Measurements from ENCODE around the gene CTCFL. TPM values are rescaled to one million over a fixed set of nuclear protein-coding genes. Genes with fewer than 3 reads are reported as not detected.

CTCFL gene
- total and polyA plus RNA-seq, 2 of the 13 experiments (the other 11 are each of a cell fraction or from before 2014, with no cell fraction given), result 0.04 TPM; not detected in 1

- H2AFZ ChIP-seq (ENCODE audit: low read length), result no peak overlapping the region
- H3K9ac ChIP-seq (ENCODE audit: insufficient read depth, low read depth, low read length), result no peak overlapping the region
- no peaks in the 10 kb centered on the region for H4K20me1 ChIP-seq (ENCODE audit: insufficient read depth, low read length)
- no peak overlapping the region for H3K4me2 ChIP-seq (ENCODE audit: low read depth, low read length)
- no peaks in the 10 kb centered on the region for H3K36me3 ChIP-seq (replicated peaks in 1 of 2; ENCODE audit: control insufficient read depth in 1 of 2, insufficient read depth in 2 of 2, low read length in 2 of 2)
- POLR2A ChIA-PET, result no interaction called here
- H3K27me3 ChIP-seq (ENCODE audit: control insufficient read depth in 1 of 2, insufficient read depth in 2 of 2, low read length in 2 of 2), result peaks cover 3 to 70% of the 10 kb centered on the region in 2 experiments; a peak in 4 of 5 replicates
- FAIRE-seq (no peak), ATAC-seq (peak; percentile 25; the same call in 2 of the 3 replicates), DNase-seq (ENCODE audit: low spot score) (no peak)
- H3K27ac ChIP-seq (ENCODE audit: extremely low read length, insufficient read depth, low read length), result no peak overlapping the region
- no peaks in the 10 kb centered on the region for H3K9me3 ChIP-seq (ENCODE audit: low read length)
- in situ Hi-C loops (cut with HindIII; ENCODE audit: extremely low pct_ligation_motif_present, low pct_unique_long_range_greater_than_20kb) (no loop called here), intact Hi-C loops (cut with micrococcal nuclease; ENCODE audit: unreplicated experiment) (no loop called here)
- H3K4me1 ChIP-seq (ENCODE audit: insufficient read depth, low read length), result no peaks in the 10 kb centered on the region
- TF ChIP-seq KDM5A (IDR thresholded peaks at IDR 0.05; ENCODE audit: borderline replicate concordance, low read length) (no peak), ELF1 (CRISPR knock-in tag; IDR thresholded peaks at IDR 0.05) (no peak), PLRG1 (conservative IDR thresholded peaks at IDR 0.05) (no peak), ZNF232 (CRISPR knock-in tag; IDR thresholded peaks at IDR 0.05; ENCODE audit: borderline replicate concordance) (no peak), KLF13 (CRISPR knock-in tag; IDR thresholded peaks at IDR 0.05) (no peak)
- CTCF ChIA-PET (ENCODE audit: low intra/inter-chr PET ratio, low total read pairs), result no interaction called here
- no peaks in the 10 kb centered on the region for H3K79me2 ChIP-seq (ENCODE audit: insufficient read depth, low read length)
- WGBS (ENCODE audit: low lambda C conversion rate), result 8% methylated on average over 9 of the region's 9 CpGs
- no peak overlapping the region for H3K4me3 ChIP-seq (replicated peaks in 1 of 3; ENCODE audit: insufficient read depth in 1 of 3, low read depth in 2 of 3, low read length in 3 of 3)
- no TSS peak for BruUV-seq (replicated peaks)
These were observed 54.8 kb downstream of the CTCFL start for GRCh38 chr20:57470212-57470522.

GRCh38 chr20:57469418-57470211 lies 55.3 kb downstream of the CTCFL start:
- Histone ChIP-seq H3K4me2 (ENCODE audit: low read depth, low read length) (no peak overlapping the region), H3K27me3 (ENCODE audit: control insufficient read depth in 1 of 2, insufficient read depth in 2 of 2, low read length in 2 of 2) (peaks cover 3 to 65% of the 10 kb centered on the region in 2 experiments; a peak in 4 of 5 replicates)
- CTCF ChIA-PET (ENCODE audit: low intra/inter-chr PET ratio, low total read pairs), result no interaction called here
- TF ChIP-seq CEBPZ (IDR thresholded peaks at IDR 0.05; ENCODE audit: low read length), result no peak
- no peak for TF ChIP-seq HNRNPLL (IDR thresholded peaks at IDR 0.05; ENCODE audit: low read depth, low read length, poor library complexity, severe bottlenecking)
- TF ChIP-seq ZEB1 (IDR thresholded peaks at IDR 0.05; ENCODE audit: insufficient replicate concordance, low read depth), result no peak
- TF ChIP-seq MZF1 (CRISPR knock-in tag; IDR thresholded peaks at IDR 0.05; ENCODE audit: borderline replicate concordance), result no peak
- no peak for TF ChIP-seq ZNF546 (CRISPR knock-in tag; conservative IDR thresholded peaks at IDR 0.05)
- no peak for TF ChIP-seq HES4 (CRISPR knock-in tag; IDR thresholded peaks at IDR 0.05; ENCODE audit: borderline replicate concordance)
- TF ChIP-seq MYNN (CRISPR knock-in tag; IDR thresholded peaks at IDR 0.05; ENCODE audit: low read depth), result no peak
- TF ChIP-seq ZNF503 (CRISPR knock-in tag; IDR thresholded peaks at IDR 0.05), result no peak
- no peak for TF ChIP-seq ZNF558 (CRISPR knock-in tag; IDR thresholded peaks at IDR 0.05; ENCODE audit: borderline replicate concordance)

More at GRCh38 chr20:57469418-57470211, 55.3 kb downstream of the CTCFL start:
- Histone ChIP-seq H3K27ac (ENCODE audit: extremely low read length, insufficient read depth, low read length) (no peak overlapping the region), H3K4me3 (replicated peaks in 1 of 3; ENCODE audit: insufficient read depth in 1 of 3, low read depth in 2 of 3, low read length in 3 of 3) (no peak overlapping the region), H3K4me1 (ENCODE audit: insufficient read depth, low read length) (peaks cover 5% of the 10 kb centered on the region), H3K79me2 (ENCODE audit: insufficient read depth, low read length) (no peaks in the 10 kb centered on the region), H4K20me1 (ENCODE audit: insufficient read depth, low read length) (no peaks in the 10 kb centered on the region), H3K9ac (ENCODE audit: insufficient read depth, low read depth, low read length) (no peak overlapping the region), H3K9me3 (ENCODE audit: low read length) (no peaks in the 10 kb centered on the region), H3K36me3 (replicated peaks in 1 of 2; ENCODE audit: control insufficient read depth in 1 of 2, insufficient read depth in 2 of 2, low read length in 2 of 2) (no peaks in the 10 kb centered on the region), H2AFZ (ENCODE audit: low read length) (no peak overlapping the region)
- DNase-seq (ENCODE audit: low spot score) (no peak), ATAC-seq (no peak), FAIRE-seq (no peak)
- intact Hi-C loops (cut with micrococcal nuclease; ENCODE audit: unreplicated experiment) (no loop called here), in situ Hi-C loops (cut with HindIII; ENCODE audit: extremely low pct_ligation_motif_present, low pct_unique_long_range_greater_than_20kb) (no loop called here)
- POLR2A ChIA-PET, result no interaction called here
- no TSS peak for BruUV-seq (replicated peaks)
- WGBS (ENCODE audit: low lambda C conversion rate), result 20% methylated on average over 17 of the region's 17 CpGs
